ENCODE measurements around the gene PRR14L.
"Not testable (repeated sequence)": the region's sequence is repeated elsewhere in the genome, so short reads cannot be mapped to it uniquely, and the experiment has no call there.

The PRR14L gene

DNA sequence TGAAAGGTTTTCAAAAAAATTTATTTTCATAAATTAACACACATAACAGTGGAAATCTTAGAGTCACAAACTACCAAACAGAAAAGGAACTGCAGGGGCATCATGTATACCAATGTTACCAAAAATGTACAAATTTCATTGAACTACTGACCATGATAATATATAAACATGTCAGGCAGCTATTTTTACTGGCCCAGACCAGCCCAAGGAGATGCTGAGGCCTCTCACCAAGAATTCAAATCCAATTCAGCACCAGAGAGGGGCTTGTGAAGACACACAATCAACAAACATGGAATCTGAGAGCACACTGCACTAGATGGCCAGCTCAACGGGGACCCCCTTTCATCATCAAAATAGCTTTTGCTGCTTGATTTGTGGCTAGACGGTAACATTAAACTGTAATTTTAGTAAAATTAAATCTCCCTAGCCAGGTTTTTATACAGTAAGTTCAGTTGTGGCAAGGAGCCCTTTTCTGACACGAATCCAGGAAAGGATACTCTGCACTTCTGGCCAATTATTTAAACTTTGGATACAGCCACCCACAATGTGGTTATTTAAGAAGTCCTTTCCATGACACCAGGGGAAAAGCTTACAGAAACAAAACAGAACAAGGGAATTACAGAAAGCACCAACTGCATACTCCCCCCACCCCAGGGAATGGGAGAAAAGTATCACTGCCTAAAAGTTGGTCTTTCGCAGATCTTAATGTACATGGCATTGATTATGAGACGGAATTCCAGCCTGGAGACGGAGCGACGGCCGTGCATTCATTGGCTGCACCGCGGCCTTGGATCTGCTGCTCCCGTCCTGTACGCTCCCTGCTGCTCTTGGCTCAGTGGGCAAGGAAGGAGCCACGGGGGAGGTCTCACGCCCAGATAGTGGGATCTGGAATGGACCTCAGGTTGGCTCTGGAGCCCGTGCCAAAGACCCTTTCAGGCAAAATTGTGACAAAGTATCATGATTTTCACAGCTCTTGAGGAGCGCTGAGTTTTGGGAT is 68.3 kb downstream of the PRR14L start:
- no peak for DNase-seq

- no peak for DNase-seq
These were observed 69.0 kb downstream of the PRR14L start for GRCh38 chr22:31680861-31681341.

DNA sequence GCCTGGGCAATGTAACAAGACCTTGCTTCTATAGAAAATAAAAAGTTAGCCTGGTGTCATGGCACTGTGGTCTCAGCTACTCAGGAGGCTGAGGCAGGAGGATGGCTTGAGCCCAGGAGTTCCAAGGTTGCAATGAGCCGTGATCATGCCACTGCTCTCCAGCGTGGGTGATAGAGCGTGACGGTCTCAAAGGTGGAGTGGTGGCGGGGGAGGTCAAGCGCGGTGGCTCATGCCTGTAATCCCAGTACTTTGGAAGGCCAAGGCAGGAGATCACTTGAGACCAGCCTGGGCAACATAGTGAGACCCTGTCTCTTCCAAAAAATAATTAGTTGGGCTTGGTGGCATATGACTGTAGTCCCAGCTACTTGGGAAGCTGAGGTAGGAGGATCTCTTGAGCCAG is 71.2 kb downstream of the PRR14L start:
- no peak for DNase-seq

DNA sequence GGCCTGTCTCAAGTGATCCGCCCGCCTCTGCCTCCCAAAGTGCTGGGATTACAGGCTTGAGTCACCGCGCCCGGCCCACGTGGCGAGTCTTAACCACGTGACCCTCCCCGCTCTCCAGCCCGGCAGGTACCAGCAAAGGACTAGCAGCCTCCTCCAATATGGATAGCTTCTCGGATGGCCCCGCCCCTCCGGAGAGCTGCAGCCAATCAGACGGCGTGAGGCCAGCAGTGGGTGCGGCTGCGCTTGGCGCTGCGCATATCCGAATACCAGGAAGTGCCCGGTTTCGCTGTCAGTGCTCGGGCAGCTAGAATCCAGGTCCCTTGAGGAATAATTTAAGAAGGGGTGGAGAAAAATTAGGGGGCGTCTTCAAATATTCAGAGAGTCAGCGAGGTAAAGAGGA is 73.2 kb downstream of the PRR14L start:
- peak; percentile 96 for DNase-seq

DNA sequence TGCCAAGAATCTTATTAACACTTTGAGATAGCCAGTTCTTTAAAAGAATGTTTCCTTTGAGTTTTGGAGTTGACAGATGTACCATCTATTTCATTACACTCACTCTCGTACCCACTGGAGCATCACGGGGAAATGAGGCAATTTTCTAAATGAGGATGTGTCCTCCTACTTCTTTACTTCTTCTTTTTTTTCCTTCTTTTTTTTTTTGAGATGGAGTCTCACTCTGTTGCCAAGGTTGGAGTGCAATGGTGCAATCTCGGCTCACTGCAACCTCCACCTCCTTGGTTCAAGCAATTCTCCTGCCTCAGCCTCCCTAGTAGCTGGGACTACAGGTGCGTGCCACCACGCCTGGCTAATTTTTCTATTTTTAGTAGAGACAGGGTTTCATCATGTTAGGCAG is 75.7 kb downstream of the PRR14L start:
- DNase-seq, result not testable (repeated sequence)

GRCh38 chr22:31668849-31669248 is 81.1 kb downstream of the PRR14L start:
- DNase-seq, result not testable (repeated sequence)

- DNase-seq, result no peak
These were observed 87.3 kb downstream of the PRR14L start for GRCh38 chr22:31662668-31663037.

- peak; percentile 97 for DNase-seq
These were observed 87.9 kb downstream of the PRR14L start, which contains the start of gene PISD for GRCh38 chr22:31661851-31662667. PISD (minus strand) TSS chr22:31662215; CDS start chr22:31662208, 7 bp downstream.

GRCh38 chr22:31660860-31661341 is 89.0 kb downstream of the PRR14L start:
- peak; percentile 23 for DNase-seq

DNA sequence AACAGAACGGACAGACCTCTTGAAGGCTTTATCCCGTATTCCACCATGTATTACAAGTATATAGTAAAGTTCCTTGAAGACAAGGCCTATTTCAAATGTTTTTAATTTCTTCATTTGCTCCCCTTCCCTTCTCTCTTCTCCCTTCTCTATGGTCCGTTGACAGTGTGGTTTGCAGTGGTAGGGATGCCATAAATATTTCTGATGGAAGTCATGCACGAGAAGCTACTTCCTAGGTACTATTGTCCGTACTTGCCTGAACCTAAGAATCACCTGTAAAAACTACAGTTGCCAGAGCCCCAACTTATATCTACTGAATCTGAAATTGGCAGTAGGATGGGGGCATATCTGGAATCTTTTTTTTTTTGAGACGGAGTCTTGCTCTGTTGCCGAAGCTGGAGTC is 90.7 kb downstream of the PRR14L start:
- DNase-seq, result no peak

DNA sequence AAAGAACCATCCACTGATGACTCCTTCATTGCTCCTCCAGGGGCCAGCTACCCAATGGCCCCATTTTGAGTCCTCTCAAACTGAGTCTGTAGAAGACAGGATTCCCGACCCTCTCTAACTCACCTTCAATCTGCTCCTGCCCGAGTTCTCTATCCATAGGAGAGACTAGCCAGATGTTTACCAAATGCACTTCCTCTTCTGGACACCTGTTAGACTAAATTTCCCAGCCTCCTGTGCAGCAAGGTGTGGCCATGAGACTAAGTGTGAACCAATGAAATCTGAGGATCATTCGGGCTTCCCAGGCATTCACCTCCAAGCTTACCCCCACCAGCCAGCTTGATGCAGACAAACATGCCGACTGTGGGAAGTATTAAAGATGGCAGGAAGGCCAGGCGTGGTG is 95.5 kb downstream of the PRR14L start:
- DNase-seq, result no peak

GRCh38 chr22:31653944-31654343 is 96.0 kb downstream of the PRR14L start:
- DNase-seq, result no peak

DNA sequence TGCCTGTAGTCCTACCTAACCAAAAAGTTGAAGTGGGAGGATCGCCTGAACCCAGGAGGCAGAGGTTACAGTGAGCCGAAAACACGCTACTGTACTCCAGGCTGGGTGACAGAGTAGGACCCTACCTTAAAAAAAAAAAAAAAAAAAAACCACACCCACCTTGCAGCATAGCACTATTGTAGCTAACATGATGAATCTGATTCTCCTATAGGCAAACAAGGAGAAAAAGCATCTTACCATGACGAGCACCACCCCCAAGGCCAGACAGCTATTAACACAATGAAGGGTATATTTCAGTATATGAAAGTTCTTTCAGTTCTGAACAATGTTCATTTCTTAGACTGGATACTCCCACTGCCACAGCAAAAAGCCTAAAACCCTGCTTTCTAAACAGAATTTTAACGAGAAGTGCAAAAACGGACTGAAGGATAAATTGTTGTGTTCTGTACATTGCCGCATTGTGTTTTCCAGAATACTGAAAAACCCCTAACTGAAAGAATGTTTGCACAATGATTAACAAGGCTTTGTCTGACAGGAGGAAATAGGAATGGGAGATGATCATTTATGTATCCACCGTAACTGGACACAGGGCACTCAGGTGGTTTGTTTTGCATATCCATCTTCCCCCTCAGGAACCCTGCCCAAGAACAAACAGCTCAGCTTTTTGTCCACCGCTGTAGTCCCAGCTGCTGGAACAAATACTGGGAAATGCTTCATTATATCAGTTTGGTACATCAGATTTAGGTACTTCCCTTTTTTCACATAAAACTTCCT is 96.8 kb downstream of the PRR14L start:
- no peak for DNase-seq

DNA sequence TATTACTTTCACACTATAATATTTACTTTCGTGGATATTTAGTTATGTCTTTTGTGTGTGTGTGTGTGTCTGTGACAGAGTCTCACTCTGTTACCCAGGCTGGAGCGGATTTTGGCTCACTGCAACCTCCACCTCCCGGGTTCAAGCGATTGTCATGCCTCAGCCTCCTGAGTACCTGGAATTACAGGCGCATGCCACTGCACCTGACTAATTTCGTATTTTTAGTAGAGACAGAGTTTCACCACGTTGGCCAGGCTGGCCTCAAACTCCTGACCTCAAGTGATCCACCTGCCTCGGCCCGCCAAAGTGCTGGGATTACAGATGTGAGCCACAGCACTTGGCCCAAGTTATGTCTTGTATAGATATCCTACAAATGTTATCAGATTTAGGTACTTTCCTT is 97.8 kb downstream of the PRR14L start:
- no peak for DNase-seq

DNA sequence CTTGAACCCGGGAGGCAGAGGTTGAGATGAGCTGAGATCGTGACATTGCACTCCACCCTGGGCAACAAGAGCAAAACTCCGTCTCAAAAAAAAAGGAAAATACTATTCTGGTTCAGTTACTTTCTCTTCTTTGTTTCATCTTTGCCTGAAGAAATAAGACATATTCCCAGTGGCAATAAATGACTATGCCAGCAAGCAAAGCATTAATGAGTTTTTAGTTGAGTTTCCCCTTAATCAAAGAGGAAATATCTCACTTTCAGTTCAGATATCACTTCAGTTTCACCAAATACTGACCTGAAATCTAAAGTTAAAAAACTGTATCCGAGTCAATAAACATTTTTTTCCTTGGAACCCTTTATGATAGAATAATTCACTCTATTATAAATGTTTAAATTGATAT is 98.3 kb downstream of the PRR14L start:
- DNase-seq, result no peak

DNA sequence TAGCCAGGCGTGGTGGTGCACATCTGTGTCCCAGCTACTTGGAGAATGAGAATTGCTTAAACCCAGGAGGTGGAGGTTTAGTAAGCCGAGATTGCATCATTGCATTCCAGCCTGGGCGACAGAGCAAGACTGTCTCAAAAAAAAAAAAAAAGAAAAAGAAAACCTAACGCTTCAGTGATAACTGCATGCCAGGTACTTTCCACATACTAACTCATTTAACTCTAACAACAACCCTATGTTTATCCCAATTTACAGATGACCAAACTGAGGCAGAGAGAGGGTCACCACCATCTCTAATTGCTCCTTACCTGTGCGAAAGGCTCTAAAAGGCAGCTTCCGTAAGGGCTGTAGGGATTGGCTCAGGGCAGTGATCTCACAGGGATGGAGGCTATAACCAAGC is 99.5 kb downstream of the PRR14L start:
- no peak for DNase-seq

DNA sequence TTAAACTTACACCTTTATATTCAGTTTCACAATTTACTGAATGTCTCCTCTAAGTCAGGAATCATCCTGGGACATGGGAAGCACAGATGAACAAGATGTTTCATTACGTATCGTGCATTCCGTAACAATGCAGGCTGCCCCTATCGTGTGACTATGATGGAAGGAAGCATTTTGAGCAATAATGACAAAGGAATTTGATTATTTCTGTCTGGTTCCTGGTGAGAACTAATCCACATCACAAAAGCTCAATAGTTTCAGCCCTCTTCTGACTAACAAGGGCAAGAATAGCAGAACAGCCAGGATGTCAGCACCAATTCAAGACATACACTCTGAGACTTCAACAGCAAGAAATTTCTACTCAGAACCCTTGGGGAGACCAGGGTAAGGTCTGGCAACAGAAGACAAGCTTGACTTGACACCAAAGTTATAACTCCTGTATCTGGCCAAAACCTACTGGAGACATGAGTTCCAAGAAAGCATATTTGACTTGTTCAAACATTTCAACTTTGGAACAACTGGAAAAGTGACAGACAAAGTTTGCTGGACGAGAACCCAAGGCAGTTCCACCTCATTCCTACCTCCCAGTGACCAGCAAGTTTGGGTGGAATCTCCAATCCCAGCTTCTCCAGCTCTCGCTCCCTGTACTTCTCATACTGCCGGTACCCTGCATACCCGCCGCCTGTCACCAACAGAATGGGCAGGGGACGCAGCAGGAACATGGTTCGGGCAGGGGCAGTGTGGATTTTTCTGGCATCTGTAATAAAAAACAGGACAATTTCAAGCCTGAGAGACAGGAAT is 102.2 kb downstream of the PRR14L start:
- DNase-seq, result no peak

GRCh38 chr22:31647066-31647465 is 102.9 kb downstream of the PRR14L start:
- DNase-seq, result no peak

DNA sequence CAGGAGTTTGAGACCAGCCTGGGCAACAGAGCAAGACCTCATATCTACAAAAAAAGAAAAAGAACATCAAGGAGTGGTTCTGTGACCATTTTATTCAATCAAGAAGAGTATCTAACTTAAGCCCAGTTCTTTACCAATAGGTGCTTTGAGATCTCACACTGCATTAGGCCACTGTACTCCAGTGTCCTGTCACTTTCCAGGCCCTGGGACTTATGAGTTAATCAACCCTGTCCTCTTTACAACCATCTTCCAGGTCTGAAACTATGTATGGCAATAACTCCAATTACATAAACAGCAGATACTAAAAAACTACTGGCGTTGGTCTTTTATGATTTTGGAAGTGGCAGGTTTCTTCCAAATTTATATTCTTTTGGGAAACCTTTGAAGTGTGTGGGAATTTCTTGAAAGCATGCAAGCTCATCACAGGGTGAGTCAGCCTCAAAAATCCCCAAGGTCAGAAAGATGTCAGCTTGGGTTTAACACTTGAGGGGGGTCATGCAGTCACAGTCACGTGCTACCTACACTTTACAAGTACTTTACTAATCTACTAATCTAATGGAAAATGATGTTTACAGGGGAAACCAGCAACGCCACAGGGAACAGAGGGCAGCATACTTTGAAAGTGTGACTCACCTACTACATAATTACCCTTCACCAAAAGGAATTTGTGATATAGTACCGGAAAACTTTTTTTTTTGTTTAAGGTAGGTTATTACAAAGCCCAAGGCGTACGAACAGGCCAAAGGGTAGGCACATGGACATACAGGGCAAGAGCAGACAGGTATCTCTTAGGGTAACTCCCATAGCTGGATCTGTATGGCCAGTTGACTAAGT is 103.5 kb downstream of the PRR14L start:
- no peak for DNase-seq

DNA sequence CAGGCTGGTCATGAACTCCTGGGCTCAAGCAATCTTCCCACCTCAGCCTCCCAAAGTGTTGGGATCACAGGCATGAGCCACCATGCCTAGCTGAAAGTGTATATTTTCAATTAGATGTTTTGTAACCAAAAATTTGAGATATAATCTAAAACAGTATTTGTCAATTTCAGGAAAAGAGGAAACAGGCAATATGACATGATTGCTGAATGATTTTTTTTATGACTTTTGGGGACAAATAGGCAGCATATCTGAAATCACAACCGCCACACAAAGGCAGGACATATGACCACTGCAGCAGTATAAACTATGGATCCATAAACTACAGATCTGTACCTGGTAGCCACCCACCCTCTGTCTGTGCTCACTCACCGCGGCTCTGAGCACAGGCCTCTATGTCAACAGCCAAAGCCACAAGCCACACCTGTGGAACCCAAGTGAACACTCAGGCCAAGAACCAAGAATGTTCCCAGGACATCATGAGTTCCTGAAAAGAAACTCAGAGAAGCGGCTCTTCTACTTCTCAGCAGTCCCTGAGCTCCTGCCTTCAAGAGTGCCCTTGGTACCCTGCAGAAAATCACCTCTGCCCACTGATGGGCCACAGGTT is 110.4 kb downstream of the PRR14L start:
- no peak for DNase-seq
